Measurements from ENCODE around the gene TCF23. TPM values are rescaled to one million over a fixed set of nuclear protein-coding genes. Genes with fewer than 3 reads are reported as not detected.

TCF23 gene
- total and polyA plus RNA-seq, 4 donors: under 0.01 to 0.05 (median 0.02) TPM; not detected in 1

DNA sequence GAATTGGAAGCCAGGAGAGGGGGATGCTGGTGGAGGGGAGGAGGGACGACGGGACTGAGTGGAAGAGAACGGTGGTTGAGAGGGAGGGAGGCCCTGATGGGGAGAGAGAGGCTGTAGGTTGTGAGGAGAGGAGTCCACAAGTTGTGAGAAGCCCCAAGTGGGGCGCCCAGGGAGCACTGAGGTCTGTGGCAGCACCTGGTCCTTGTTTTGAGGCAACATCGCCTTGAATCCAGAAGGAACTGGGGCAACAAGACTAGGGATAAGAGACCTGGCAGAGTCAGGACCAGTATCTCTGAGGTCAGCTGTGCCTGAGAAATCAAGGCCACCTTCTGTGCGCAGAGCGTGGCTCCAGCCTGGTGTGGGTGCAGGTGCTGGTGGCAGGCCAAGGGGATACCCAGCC is 10.7 kb upstream of the TCF23 start:
- H3K9me3 ChIP-seq (ENCODE audit: control insufficient read depth in 4 of 4, low read length in 3 of 4): no peaks in the 10 kb centered on the region
- WGBS: 92% methylated on average over 7 of the region's 7 CpGs
- H3K36me3 ChIP-seq (ENCODE audit: control insufficient read depth in 4 of 4, insufficient read depth in 3 of 4, low read depth in 1 of 4, low read length in 3 of 4): no peaks in the 10 kb centered on the region
- H3K9ac ChIP-seq (ENCODE audit: low read depth in 1 of 2, low read length in 2 of 2): no peak overlapping the region
- H3K4me3 ChIP-seq (ENCODE audit: low read depth in 1 of 3, low read length in 3 of 3): no peak overlapping the region
- no peak for TF ChIP-seq ATF3 (IDR thresholded peaks at IDR 0.05)
- no peak for TF ChIP-seq FOXA1 (IDR thresholded peaks at IDR 0.05)
- no peak for TF ChIP-seq SP1 (IDR thresholded peaks at IDR 0.05)
- no peak for TF ChIP-seq FOXA2 (IDR thresholded peaks at IDR 0.05)
- TF ChIP-seq HNF4A (conservative IDR thresholded peaks at IDR 0.05): no peak
- TF ChIP-seq, protein P1, sequence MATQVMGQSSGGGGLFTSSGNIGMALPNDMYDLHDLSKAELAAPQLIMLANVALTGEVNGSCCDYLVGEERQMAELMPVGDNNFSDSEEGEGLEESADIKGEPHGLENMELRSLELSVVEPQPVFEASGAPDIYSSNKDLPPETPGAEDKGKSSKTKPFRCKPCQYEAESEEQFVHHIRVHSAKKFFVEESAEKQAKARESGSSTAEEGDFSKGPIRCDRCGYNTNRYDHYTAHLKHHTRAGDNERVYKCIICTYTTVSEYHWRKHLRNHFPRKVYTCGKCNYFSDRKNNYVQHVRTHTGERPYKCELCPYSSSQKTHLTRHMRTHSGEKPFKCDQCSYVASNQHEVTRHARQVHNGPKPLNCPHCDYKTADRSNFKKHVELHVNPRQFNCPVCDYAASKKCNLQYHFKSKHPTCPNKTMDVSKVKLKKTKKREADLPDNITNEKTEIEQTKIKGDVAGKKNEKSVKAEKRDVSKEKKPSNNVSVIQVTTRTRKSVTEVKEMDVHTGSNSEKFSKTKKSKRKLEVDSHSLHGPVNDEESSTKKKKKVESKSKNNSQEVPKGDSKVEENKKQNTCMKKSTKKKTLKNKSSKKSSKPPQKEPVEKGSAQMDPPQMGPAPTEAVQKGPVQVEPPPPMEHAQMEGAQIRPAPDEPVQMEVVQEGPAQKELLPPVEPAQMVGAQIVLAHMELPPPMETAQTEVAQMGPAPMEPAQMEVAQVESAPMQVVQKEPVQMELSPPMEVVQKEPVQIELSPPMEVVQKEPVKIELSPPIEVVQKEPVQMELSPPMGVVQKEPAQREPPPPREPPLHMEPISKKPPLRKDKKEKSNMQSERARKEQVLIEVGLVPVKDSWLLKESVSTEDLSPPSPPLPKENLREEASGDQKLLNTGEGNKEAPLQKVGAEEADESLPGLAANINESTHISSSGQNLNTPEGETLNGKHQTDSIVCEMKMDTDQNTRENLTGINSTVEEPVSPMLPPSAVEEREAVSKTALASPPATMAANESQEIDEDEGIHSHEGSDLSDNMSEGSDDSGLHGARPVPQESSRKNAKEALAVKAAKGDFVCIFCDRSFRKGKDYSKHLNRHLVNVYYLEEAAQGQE (IDR thresholded peaks at IDR 0.05): no peak
- TF ChIP-seq, protein P2, sequence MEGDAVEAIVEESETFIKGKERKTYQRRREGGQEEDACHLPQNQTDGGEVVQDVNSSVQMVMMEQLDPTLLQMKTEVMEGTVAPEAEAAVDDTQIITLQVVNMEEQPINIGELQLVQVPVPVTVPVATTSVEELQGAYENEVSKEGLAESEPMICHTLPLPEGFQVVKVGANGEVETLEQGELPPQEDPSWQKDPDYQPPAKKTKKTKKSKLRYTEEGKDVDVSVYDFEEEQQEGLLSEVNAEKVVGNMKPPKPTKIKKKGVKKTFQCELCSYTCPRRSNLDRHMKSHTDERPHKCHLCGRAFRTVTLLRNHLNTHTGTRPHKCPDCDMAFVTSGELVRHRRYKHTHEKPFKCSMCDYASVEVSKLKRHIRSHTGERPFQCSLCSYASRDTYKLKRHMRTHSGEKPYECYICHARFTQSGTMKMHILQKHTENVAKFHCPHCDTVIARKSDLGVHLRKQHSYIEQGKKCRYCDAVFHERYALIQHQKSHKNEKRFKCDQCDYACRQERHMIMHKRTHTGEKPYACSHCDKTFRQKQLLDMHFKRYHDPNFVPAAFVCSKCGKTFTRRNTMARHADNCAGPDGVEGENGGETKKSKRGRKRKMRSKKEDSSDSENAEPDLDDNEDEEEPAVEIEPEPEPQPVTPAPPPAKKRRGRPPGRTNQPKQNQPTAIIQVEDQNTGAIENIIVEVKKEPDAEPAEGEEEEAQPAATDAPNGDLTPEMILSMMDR (IDR thresholded peaks at IDR 0.05; ENCODE audit: low read depth, low read length, missing input control): no peak
- TF ChIP-seq RXRA (IDR thresholded peaks at IDR 0.05): no peak
- TF ChIP-seq HNF4G (IDR thresholded peaks at IDR 0.05): no peak
- TF ChIP-seq NR2F2 (IDR thresholded peaks at IDR 0.05): no peak
- no peak for TF ChIP-seq RAD21 (IDR thresholded peaks at IDR 0.05)
- TF ChIP-seq, protein P3, sequence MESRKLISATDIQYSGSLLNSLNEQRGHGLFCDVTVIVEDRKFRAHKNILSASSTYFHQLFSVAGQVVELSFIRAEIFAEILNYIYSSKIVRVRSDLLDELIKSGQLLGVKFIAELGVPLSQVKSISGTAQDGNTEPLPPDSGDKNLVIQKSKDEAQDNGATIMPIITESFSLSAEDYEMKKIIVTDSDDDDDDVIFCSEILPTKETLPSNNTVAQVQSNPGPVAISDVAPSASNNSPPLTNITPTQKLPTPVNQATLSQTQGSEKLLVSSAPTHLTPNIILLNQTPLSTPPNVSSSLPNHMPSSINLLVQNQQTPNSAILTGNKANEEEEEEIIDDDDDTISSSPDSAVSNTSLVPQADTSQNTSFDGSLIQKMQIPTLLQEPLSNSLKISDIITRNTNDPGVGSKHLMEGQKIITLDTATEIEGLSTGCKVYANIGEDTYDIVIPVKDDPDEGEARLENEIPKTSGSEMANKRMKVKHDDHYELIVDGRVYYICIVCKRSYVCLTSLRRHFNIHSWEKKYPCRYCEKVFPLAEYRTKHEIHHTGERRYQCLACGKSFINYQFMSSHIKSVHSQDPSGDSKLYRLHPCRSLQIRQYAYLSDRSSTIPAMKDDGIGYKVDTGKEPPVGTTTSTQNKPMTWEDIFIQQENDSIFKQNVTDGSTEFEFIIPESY (IDR thresholded peaks at IDR 0.05): no peak
- TF ChIP-seq YY1 (IDR thresholded peaks at IDR 0.05): no peak
- no peak for TF ChIP-seq MAX (IDR thresholded peaks at IDR 0.05)
- TF ChIP-seq TAF1 (conservative IDR thresholded peaks at IDR 0.05): no peak
- TF ChIP-seq GABPA (IDR thresholded peaks at IDR 0.05 in 1 of 2, conservative IDR thresholded peaks at IDR 0.05 in 1 of 2): no peak
- no peak for TF ChIP-seq JUND (IDR thresholded peaks at IDR 0.05)
- TF ChIP-seq EGR1 (IDR thresholded peaks at IDR 0.05; ENCODE audit: low read depth in 2 of 2): no peak
- no peak overlapping the region for H3K27ac ChIP-seq (ENCODE audit: low read depth in 1 of 2, low read length in 2 of 2)
- H3K27me3 ChIP-seq (ENCODE audit: control insufficient read depth in 4 of 4, insufficient read depth in 4 of 4, low read length in 3 of 4): no peaks in the 10 kb centered on the region
- no peak for DNase-seq (ENCODE audit: low spot score)
- H3K4me1 ChIP-seq (ENCODE audit: control insufficient read depth in 4 of 4, insufficient read depth in 4 of 4, low read length in 3 of 4): peaks cover 0 to 8% (median 5%) of the 10 kb centered on the region in 4 donors

Data from liver (tissue), 9 donors.